DMS153 treated with DMSO at 0.1 percent for 48 hours (cell line): ENCODE measurements around the gene LRRC51.

Source experiments
- DNase-seq: peaks from one replicate; lab custom pipeline; 2025; ENCODE audit not compliant: unreplicated experiment; lab: John Stamatoyannopoulos, UW

The LRRC51 gene

DNA sequence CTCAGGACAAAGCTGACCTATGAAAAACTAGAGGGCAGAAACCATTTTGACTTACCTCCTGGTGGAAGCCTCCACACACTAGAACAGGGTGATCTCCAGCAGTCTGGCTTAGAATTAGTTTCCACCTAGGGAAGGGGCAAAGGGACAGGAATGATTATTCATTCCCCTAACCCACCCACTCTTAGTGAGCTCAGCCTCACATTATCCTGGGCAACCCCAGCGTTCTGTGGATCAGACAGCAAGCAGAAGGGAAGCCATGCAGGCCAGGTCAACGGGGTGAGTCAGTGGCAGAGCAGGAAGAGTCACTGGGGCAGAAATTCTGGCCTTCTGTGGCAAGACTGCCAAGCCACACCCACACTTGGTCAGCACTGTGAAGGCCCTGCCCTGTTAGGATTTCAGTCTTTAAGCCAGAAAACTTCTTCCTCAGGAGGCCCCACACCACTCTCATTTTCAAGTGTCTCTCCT lies 10.8 kb upstream of the LRRC51 start:
- DNase-seq: no peak

DNA sequence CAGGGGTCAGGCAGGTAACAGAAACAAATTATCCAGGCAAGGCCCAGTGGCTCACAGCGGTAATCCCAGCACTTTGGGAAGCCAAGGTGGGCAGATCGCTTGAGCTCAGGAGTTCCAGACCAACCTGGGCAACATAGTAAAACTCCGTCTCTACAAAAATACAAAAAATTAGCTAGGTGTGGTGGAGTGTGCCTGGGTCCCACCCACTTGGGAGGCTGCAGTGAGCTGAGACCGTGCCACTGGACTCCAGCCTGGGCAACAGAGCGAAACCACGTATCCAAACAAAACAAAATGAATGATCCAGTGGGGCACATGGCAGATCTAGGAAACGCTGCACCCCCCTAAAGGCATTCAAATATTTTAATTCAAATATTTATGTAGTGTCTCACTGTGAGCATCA lies 10.2 kb upstream of the LRRC51 start:
- DNase-seq: no peak

DNA sequence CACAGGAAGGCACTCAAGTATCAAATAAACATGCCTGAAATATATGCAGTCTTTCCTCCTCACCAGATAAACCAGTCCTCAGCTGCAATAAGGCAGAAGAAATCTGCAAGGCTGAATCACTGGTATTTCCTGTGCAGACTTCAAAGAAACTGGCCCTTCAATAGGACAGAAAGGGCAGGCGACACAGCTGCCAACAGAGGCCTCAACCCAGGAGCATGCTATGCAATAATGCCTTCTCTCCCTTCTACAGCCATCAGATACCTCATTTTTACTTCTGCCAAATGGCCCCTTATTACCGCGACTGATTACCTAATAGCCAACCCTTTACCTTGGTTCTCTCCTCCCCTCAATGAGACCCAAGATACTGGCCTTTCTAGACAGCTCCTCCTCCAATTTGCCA lies 8.3 kb upstream of the LRRC51 start:
- no peak for DNase-seq

DNA sequence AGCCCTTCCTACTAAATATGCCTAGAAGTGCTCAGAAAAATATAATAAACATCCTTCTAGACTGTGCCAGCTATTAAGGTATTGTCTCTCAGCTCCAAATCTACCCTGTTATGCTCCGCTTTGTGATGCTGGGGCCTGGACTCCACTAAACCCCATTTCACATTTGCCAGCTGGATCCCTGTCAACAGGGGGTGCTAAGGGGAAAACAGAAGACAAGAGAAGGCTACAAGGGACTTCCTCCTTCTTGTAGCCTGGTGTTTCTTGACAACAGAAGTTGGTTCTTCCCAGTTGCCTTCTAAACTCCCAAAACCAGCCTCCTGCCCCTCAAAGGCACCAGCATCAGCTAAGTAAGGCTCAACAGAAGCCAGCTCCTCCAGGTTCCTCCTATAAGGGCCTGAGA lies 5.5 kb upstream of the LRRC51 start:
- DNase-seq: no peak

DNA sequence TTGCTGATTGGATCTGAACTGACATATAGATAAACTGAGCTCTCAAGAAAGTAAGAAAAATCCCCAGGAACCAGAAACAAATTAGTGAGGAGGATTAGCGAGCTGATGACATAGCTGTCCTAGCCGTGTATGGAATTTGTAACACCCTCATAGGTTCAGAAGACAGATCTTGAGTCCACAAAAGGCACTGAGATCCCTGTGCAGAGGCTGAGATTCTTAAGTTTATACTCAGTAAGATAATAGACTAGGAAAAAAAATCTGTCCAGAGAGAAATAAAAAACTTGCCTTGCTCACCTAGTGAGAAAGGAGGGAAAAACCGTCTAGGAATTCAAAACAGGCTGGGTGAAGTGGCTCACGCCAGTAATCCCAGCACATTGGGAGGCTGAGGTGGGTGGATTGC lies 4.9 kb upstream of the LRRC51 start:
- DNase-seq: no peak

DNA sequence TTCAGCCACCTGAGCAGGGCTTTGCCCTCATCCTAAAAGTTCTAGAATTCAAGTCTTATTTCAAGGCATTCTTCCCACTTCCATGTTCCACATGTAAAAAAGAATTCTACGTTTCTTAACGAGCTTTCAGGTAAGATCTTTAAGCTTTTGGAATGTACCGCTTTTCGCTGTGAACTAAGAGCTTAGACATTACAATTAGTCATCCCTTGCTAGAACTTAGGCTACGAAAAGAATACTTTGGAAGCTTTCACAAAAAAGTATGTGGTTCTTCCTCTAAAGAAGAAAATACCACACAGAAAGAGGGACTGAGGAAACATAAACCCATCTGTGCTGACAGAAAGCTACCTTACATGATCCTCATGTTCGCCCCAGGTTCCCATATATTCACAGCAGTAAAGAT lies 2.2 kb upstream of the LRRC51 start:
- no peak for DNase-seq

DNA sequence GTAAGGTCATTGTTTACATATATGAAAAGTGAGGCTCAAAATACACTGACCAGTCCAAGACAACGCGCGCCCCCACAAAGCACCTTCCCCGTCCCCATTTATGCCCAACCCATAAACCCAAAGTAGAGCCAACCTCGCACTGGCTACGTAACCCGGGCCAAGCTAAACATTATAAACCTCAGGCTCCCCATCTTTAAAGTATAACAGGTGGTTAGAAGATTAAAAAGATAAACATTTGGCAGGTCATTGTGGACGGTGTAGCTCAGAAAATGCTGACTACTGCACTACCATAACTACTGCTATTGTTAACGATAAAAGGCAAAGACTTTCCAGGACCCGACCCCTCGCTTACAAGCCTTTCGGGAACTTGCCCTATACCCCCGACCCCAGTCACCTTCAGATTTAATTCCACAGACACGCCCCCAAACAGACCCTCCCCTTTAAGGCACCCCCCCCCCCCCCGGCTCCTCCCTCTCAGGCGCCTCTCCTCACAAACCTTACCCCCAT lies 778 bp upstream of the LRRC51 start:
- no peak for DNase-seq

DNA sequence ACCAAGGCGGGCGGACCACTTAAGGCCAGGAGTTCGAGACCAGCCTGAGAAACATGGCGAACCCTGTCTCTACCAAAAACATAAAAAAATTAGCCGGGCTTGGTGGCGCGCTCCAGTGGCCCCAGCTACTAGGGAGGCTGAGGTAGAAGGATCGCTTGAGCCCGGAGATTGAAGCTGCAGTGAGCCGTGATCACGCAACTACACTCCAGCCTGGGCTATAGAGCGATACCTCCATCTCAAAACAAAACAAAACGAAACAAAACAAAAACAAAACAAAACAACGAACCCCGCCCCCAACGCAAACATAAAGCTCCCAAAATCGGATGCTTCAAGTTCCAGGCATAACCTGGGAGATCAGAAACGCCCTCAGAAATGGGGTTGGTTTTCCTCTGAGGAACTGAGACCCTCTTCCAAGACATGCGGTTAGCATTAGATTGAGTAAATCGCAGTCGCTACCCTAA lies 564 bp downstream of the LRRC51 start:
- DNase-seq: no peak

DNA sequence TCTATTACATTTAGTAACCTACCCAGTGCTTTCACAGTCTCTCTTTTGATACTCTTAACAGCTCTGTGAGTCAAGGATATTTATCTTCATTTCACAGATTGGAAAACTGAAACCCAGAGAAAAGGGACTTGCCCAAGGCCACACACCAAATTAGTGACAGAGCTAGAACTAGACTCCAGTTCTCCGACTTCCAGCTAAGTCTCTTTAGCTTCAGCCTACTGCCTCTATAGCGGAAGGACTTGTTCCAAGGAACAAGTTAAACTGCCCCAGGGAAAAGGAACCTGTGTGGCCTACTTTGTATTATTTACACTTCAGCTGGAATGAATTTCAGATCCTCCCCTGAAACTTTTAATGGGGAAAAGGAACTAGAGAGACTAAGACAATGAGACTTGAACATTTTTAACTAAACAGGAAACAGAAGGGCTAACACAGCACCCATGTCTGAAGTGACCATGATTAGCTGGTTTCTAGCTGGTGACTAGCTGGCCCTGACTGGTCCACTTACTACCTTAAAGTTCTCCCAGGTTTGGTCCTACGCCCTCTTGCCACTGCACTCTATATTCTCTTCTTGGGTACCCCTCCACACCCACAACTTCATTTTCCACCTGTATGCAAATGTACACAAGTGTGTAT lies 1.3 kb downstream of the LRRC51 start:
- no peak for DNase-seq

DNA sequence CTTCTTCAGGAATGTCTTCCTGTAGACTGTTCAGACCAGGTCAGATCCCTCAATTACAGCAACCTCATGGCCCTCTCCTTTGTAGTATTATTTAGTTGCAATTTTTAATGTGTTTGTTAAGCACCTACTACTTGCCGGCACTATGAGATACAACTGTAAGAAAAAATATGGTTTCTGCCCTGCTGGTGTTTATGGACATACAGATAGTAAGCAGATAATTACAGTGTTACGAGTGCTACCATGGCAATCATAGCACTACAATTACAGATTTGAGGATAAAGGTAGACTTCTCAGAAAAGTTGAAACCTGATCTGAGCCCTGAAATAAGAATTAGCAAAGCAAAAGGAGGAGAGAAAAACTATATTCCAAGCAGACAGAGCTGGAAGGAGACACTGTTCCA lies 2.8 kb downstream of the LRRC51 start:
- no peak for DNase-seq

DNA sequence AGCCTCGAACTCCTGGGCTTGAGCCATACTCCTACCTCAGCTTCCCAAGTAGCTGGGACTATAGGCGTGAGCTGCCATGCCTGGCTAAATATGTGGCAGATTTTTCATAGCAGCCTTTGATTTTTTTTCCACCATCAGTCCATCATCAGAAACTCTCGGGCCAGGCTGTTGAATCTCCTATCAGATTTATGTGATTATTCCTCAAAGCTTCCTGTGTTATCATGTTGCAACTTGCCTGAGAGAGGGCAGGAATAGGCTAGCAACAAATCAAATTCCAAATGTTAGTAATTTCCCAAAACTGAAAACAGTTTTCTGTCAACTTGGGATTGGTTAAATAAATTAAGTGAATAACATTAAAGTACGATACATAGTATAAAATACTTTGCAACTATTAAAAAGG lies 3.4 kb downstream of the LRRC51 start:
- DNase-seq: no peak

DNA sequence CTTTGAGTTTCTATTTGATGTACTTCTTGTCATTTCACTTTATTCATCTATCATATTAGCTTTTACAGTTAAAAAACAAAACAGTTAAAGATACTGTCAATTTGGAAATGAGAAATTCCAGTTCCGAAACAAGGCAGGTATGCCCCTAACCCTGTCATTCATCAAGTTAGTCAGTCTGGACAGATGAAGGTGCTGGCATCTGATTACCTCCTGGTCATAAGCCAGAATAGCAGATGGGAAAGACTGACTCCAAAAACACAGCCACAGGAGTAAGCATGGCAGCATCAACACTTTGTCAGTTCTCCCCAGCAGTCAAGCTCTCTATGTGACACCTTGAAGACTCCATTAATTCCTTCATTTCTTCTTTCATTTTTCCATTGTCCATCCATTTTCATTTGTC lies 4.3 kb downstream of the LRRC51 start:
- no peak for DNase-seq

DNA sequence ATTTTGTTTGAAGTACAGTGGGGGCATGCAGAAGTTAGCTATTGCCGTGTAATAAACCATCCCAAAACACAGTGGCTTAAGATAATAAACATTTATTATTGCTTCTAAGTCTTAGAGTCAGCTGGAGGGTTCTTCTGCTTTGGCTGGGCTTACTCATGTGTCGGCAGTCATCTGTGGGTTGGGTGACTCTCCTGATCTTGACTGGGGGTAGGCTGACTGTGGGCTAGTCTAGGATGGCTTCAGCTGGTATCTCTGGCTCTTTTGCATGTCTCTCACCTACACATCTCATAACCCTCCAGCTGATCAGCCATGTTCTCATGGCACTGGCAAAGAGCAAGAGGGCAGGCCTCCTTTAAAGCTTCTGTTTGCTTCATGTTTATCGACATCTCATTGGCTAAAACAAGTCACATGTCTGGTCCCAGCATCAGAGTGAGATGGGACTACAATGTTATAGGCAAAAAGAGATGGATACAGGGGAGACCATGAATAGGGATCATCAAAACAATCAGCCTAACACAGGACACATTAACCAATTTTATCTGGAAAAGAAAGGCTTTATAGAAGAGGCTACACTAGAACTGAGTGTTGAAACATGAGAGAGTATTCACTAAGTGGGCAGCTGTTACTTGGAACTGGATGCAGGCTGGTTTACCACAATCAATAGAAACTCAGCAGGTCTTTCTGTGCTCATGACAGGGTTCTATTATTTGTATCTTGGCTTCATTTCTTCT lies 5.1 kb downstream of the LRRC51 start:
- no peak for DNase-seq

DNA sequence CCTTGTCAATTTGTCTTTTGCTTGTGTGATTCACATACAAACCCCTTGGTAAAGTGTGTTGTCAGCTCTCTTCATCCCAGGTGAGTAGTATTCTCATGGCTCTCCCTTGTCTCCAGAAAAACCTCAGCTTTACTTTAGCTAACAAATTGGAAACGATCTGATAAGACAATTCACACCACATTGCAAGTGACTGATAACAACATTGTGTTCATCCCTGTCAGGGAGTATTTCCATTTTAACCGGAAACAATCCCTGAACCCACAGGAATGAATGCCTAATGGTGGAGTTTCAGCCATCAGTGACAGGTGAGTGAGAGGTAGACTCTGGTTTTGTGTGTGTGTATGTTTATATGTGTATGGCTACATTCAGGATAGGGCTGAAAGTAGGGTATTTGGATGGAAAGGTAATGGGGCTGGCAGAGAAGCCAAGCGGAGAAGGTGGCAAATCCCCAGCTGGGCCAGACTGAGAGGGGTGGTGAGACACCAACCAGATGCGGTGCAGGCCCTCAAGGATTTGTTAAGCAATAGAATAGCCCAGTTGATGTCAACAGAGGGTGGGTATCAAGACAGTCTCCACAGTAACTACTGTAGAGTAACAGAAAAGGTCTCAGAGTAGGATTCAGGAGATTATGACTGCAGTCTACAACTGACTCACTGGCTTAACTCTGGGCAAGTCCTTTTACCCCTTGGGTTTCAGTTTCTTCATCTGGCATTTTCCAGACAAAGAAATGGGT lies 7.6 kb downstream of the LRRC51 start:
- no peak for DNase-seq

DNA sequence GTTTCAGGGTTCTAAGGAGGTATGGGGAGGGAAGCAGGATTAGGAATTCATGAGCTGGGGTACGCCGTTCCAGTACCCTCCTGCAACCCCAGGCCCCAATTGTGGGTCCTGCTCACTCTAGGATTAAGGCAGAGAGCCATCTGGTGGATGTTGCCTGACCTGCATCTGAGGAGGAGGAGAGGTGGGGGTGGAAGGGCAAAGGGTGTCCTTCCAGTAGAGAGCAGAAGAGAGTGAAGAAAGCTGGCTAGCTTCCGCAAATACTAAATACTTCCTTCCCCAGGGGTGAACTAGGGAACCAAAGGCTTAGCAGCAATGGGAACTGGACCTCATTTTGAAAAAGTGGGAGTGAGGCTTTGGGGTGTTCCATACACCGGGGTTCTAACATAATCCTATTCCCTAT lies 10.6 kb downstream of the LRRC51 start:
- DNase-seq: no peak

DNA sequence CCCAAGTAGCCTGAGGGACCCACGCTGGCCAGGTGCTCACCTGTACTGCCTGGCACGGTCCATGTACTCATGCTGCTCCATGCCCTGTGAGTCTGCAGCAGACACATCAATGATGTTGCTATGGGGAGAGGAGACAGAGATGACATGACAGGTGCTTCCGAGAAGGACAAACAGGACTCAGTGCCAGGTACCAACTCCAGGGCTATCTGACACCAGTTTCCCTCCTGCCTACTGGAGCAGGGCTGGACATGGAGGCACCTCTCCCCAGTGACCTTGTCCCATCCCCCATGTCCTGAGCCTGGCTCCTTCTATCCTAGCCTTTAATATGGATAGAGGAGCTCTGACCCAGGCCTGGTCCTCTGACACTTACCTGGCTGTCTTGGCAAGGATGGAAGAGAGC lies 18.1 kb downstream of the LRRC51 start:
- DNase-seq: no peak

DNA sequence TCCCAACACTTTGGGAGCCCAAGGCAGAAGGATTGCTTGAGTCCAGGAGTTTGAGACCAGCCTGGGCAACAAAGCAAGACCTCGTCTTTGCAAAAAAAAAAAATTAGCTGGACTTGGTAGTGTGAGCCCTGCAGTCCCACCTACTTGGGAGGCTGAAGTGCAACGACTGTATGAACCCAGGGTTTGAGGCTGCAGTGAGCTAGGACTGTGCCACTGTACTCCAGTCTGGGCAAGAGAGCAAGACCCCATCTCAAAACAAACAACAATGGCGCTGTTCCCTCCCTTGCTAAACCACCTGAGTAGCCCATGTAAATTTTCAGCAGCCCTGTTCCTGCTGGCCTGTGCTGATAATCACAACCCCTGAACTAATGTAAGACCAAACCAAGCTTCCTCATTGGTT lies 19.4 kb downstream of the LRRC51 start:
- no peak for DNase-seq

DNA sequence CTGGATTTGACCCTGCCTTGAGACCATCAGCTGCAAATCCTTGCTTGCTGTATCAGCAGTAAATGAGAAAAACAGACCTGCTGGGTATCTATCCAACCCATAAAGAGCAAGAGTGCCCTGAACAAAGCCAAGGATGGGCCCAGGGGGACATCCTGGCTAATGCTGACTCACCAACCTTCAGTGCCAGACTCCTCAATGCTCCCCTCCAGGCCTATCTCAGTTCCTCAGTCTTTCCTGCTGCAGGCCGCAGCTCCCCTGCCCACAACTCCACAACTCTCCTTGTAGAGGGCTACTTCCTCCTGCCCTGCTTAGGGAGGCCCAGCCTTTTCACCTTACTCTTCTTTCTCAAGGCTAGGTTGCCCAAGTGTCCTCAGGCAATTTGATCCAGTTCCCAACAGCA lies 19.8 kb downstream of the LRRC51 start:
- DNase-seq: no peak

DNA sequence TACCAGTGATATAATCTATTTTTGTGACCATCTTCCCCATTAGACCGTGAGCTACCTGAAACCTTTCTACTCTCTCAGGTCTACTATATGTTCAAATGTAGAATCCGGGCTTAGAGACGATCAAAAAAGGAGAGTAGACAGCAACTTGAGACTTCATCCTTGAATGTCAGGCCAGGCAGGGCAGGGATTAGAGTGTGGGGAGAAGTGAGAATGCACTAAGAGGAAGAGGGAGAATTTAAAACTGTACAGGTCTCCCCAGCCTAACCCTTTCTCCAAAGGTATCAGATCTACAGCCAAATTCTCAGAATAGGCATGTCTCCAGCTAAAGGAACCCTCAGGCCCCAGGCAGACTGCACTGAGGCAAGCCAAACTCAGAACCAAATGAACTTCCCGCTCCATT lies 21.5 kb downstream of the LRRC51 start:
- no peak for DNase-seq

DNA sequence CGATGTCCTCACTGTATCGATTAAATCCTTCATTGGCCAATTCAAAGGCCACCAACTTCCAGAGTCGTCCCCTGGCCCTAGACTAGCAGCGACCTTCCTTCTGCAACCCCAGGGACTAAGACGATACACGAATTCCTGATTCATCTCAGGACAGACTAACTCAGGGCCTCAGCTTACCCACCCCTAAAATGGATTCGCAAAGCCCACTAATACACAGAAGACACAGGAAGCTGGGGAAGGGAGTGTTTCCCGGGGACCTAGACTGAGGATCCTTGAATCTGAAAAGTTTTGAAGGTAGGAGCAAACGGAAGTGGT lies 21.9 kb downstream of the LRRC51 start:
- DNase-seq: no peak

DNA sequence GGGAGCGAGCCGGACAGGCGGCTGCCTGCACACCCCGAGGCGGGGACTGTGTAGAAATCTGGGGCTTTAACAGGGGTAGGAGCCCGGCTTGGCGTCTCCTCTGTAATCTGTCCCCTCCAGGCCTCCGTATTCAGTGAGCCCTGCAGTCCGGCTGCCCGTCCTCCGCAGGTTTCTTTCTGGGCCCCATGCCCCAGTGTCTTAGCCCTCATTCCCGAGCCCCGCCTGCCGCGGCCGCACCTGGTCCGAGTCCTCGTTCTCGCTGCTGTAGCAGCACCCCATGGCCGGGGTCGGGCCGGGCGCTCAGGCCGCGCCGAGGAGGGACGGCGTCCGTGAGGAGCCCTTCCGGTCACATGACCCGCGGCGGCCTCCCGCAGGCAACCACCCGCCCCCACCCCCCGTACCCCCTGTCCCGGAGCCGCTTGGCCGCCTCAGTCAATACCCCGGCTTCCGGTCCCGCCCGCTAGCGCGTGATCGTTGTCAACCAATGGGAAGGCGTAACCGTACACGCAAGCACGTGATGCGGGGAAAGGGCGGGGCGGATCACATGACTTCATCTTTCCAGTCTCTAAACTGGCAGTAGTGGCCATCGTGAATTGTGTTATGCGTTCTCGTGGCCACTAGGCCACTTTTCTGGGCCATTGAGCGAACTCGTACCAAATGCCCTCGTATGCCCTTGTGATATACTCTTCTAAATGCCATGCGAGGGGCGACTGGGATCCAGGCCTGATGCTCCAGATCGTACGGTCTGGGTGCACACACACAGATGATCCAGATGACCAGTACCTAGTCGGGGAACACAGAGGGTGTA lies 22.5 kb downstream of the LRRC51 start, which contains the start of gene LAMTOR1:
TSS of gene LAMTOR1 (minus strand) at position 352 of the 808 bp plus-strand sequence. CDS start at position 279, 73 bp downstream.
- peak; percentile 90 for DNase-seq
